Caki2 (cell line): ENCODE results near the gene MYMX. TPM values are rescaled to one million over a fixed set of nuclear protein-coding genes. Genes with fewer than 3 reads are reported as not detected.

ENCODE experiments used
- DNase-seq: peaks from one replicate; pipeline ENCODE4 v3.0.0-alpha.2; 2015; ENCODE audit warnings: low read depth
- in situ Hi-C: cut with HindIII; loops from 2 replicates; pipeline ENCODE4 v1.10.0; 2016; ENCODE audit warnings: low sequenced_read_pairs, low pct_unique_long_range_greater_than_20kb, mixed read lengths
- total RNA-seq: library from RNA; depleted of rRNA; stranded (reverse); fragments of >200 nt; shearing (Covaris generic); gene quantifications from 2 replicates; pipeline ENCODE4 v1.2.3, GENCODE V29; 2014; ENCODE audit warnings: low replicate concordance

The MYMX gene
- total RNA-seq, 1 experiment from 2014 or later, result not detected

- in situ Hi-C loops, result no loop called here
- DNase-seq, result no peak
Measured at GRCh38 chr6:44238687-44239350, 22.1 kb downstream of the MYMX start.

- in situ Hi-C loops, result no loop called here
- DNase-seq, result no peak
Measured at GRCh38 chr6:44243345-44243744, 26.6 kb downstream of the MYMX start.

GRCh38 chr6:44245391-44245911, 28.7 kb downstream of the MYMX start:
- DNase-seq, result no peak
- in situ Hi-C loops, result no loop called here

GRCh38 chr6:44245912-44246662, 29.4 kb downstream of the MYMX start:
- DNase-seq, result peak; percentile 94
- in situ Hi-C loops, result no loop called here

GRCh38 chr6:44246663-44247337, 30.1 kb downstream of the MYMX start, which contains the start of gene HSP90AB1:
TSS of gene HSP90AB1 (plus strand) at chr6:44247101. CDS start at chr6:44248630, 1,529 bp downstream.
- peak; percentile 99 for DNase-seq
- in situ Hi-C loops, result no loop called here

- peak; percentile 65 for DNase-seq
- in situ Hi-C loops, result no loop called here
Measured at GRCh38 chr6:44247338-44248302, 30.9 kb downstream of the MYMX start.

- in situ Hi-C loops, result no loop called here
- DNase-seq, result no peak
Measured at GRCh38 chr6:44248579-44248978, 31.9 kb downstream of the MYMX start.

GRCh38 chr6:44249082-44249748, 32.5 kb downstream of the MYMX start:
- in situ Hi-C loops, result no loop called here

GRCh38 chr6:44250067-44250717, 33.5 kb downstream of the MYMX start:
- no peak for DNase-seq
- in situ Hi-C loops, result no loop called here

More at GRCh38 chr6:44249082-44249748, 32.5 kb downstream of the MYMX start:
- DNase-seq, result no peak

GRCh38 chr6:44250718-44251123, 34.0 kb downstream of the MYMX start:
- in situ Hi-C loops, result no loop called here
- no peak for DNase-seq

GRCh38 chr6:44251576-44252524, 35.1 kb downstream of the MYMX start:
- no peak for DNase-seq
- in situ Hi-C loops, result no loop called here

GRCh38 chr6:44253307-44254101, 36.8 kb downstream of the MYMX start:
- peak; percentile 43 for DNase-seq
- in situ Hi-C loops, result no loop called here

- in situ Hi-C loops, result no loop called here
- peak; percentile 26 for DNase-seq
Measured at GRCh38 chr6:44254191-44255104, 37.7 kb downstream of the MYMX start.

- in situ Hi-C loops, result no loop called here
- DNase-seq, result no peak
Measured at GRCh38 chr6:44255105-44255808, 38.5 kb downstream of the MYMX start.
